WTC11 (cell line): ENCODE measurements around the gene MAP7D1. TPM values are rescaled to one million over a fixed set of nuclear protein-coding genes. Genes with fewer than 3 reads are reported as not detected.

ENCODE experiments used
- ATAC-seq: fragments of 200-7000 bp; cut with Tn5 transposase; 2 replicates; pipeline ENCODE4 v1.10.0; 2021; ENCODE audit warnings: mild to moderate bottlenecking, moderate library complexity
- CTCF ChIA-PET: fragments of 300-600 bp; sonication (Branson Sonifier 250); formaldehyde crosslinking; loops from one replicate; lab custom pipeline; 2021; ENCODE audit warnings: antibody characterized with exemption; lab: Charles Lee
- POLR2A ChIA-PET: fragments of 350-600 bp; sonication (Branson Sonifier 250); formaldehyde crosslinking; loops from one replicate; lab custom pipeline; 2021; ENCODE audit warnings: antibody characterized with exemption; lab: Charles Lee
- DNase-seq: peaks from one replicate; pipeline ENCODE4 v3.0.0; 2021; ENCODE audit warnings: low spot score
- H3K27ac Mint-ChIP-seq: 2 replicates; pipeline ENCODE4 v1.8.0; 2021; ENCODE audit warnings: mixed read lengths
- H3K27me3 Mint-ChIP-seq: 2 replicates; pipeline ENCODE4 v1.8.0; 2021; ENCODE audit warnings: low read depth, mild to moderate bottlenecking, moderate library complexity, mixed read lengths
- H3K36me3 Mint-ChIP-seq: 2 replicates; pipeline ENCODE4 v1.8.0; 2021; ENCODE audit warnings: mixed read lengths
- H3K4me1 Mint-ChIP-seq: 2 replicates; pipeline ENCODE4 v1.8.0; 2022; ENCODE audit warnings: mixed read lengths
- H3K4me3 Mint-ChIP-seq: 2 replicates; pipeline ENCODE4 v1.8.0; 2021; ENCODE audit warnings: mild to moderate bottlenecking, moderate library complexity, mixed read lengths
- H3K9me3 Mint-ChIP-seq: 2 replicates; pipeline ENCODE4 v1.8.0; 2021; ENCODE audit warnings: mixed read lengths
- CBFB ChIP-seq: sonication (generic); formaldehyde crosslinking; IDR thresholded peaks from 2 replicates; pipeline ENCODE4 v1.8.1; 2022; ENCODE audit warnings: mild to moderate bottlenecking, low read depth, missing genetic modification reagents
- CTCF ChIP-seq: fragments of 200-600 bp; IDR thresholded peaks from 2 replicates; pipeline ENCODE4 v1.8.0; 2022; ENCODE audit warnings: antibody characterized with exemption
- FOXK1 ChIP-seq: sonication (generic); formaldehyde crosslinking; IDR thresholded peaks from 2 replicates; pipeline ENCODE4 v1.8.0; 2022; ENCODE audit warnings: mild to moderate bottlenecking, moderate library complexity, missing genetic modification reagents
- FOXP4 ChIP-seq: sonication (generic); formaldehyde crosslinking; IDR thresholded peaks from 2 replicates; pipeline ENCODE4 v1.8.0; 2022; ENCODE audit warnings: mild to moderate bottlenecking, missing genetic modification reagents
- GRHL2 ChIP-seq: fragments of 250-450 bp; sonication (Bioruptor Pico); IDR thresholded peaks from 2 replicates; pipeline ENCODE4 v1.8.0; 2022; ENCODE audit warnings: mild to moderate bottlenecking, moderate library complexity; ENCODE audit not compliant: insufficient replicate concordance, severe bottlenecking
- IRF1 ChIP-seq: sonication (generic); formaldehyde crosslinking; IDR thresholded peaks from 2 replicates; pipeline ENCODE4 v1.8.0; 2023; ENCODE audit warnings: missing genetic modification reagents
- JAZF1 ChIP-seq: fragments of 250-450 bp; sonication (Bioruptor Pico); IDR thresholded peaks from 2 replicates; pipeline ENCODE4 v1.9.0; 2021; ENCODE audit warnings: moderate library complexity, mild to moderate bottlenecking, inconsistent platforms
- MYBL2 ChIP-seq: sonication (generic); formaldehyde crosslinking; IDR thresholded peaks from 2 replicates; pipeline ENCODE4 v1.8.1; 2023; ENCODE audit warnings: mild to moderate bottlenecking, moderate library complexity, missing genetic modification reagents
- NFYB ChIP-seq: sonication (generic); formaldehyde crosslinking; conservative IDR thresholded peaks from 2 replicates; pipeline ENCODE4 v1.8.0; 2022; ENCODE audit warnings: low read depth, missing genetic modification reagents
- NR2C2 ChIP-seq: sonication (generic); formaldehyde crosslinking; IDR thresholded peaks from 2 replicates; pipeline ENCODE4 v1.8.0; 2022; ENCODE audit warnings: mild to moderate bottlenecking, missing genetic modification reagents
- NR3C1 ChIP-seq: sonication (generic); formaldehyde crosslinking; conservative IDR thresholded peaks from 2 replicates; pipeline ENCODE4 v1.8.1; 2023; ENCODE audit warnings: low read depth, mild to moderate bottlenecking, missing genetic modification reagents
- RORB ChIP-seq: fragments of 250-450 bp; sonication (Bioruptor Pico); IDR thresholded peaks from 2 replicates; pipeline ENCODE4 v1.9.0; 2021; ENCODE audit warnings: mild to moderate bottlenecking
- SMAD3 ChIP-seq: sonication (generic); formaldehyde crosslinking; IDR thresholded peaks from 2 replicates; pipeline ENCODE4 v1.8.0; 2022; ENCODE audit warnings: missing genetic modification reagents, mild to moderate bottlenecking, borderline replicate concordance
- ZNF423 ChIP-seq: fragments of 250-450 bp; sonication (Bioruptor Pico); IDR thresholded peaks from 2 replicates; pipeline ENCODE4 v2.1.2; 2022; ENCODE audit warnings: mild to moderate bottlenecking, moderate library complexity
- total RNA-seq: library from RNA; stranded (reverse); gene quantifications from 3 replicates; pipeline ENCODE4 v1.2.3, GENCODE V29; 2021
- TF ChIP-seq, protein P1 (sequence below): sonication (generic); formaldehyde crosslinking; conservative IDR thresholded peaks from 2 replicates; pipeline ENCODE4 v1.8.1; 2022; ENCODE audit warnings: mild to moderate bottlenecking, missing genetic modification reagents
- TF ChIP-seq, protein P2 (sequence below): sonication (generic); formaldehyde crosslinking; IDR thresholded peaks from 2 replicates; pipeline ENCODE4 v1.8.0; 2023; ENCODE audit warnings: mild to moderate bottlenecking, missing genetic modification reagents
- TF ChIP-seq, protein P3 (sequence below): sonication (generic); formaldehyde crosslinking; IDR thresholded peaks from 2 replicates; pipeline ENCODE4 v1.8.0; 2023; ENCODE audit warnings: missing genetic modification reagents, mild to moderate bottlenecking, borderline replicate concordance

MAP7D1 gene
- total RNA-seq, 1 experiment from 2014 or later, result 88.7 TPM

GRCh38 chr1:36149237-36149972 is 6.6 kb upstream of the MAP7D1 start, which contains the start of gene TRAPPC3 (continued):
- TF ChIP-seq NFYB (CRISPR knock-in tag), result no peak; the same call in 1 of the 2 replicates
- TF ChIP-seq CTCF, result peak; percentile 37; the same call in 1 of the 2 replicates
- peak; percentile 79 for TF ChIP-seq FOXP4 (CRISPR knock-in tag)
- TF ChIP-seq NR3C1 (CRISPR knock-in tag), result no peak
- TF ChIP-seq SMAD3 (CRISPR knock-in tag), result 0 out of 2 replicates have a peak, but pooled peaks have one; percentile 26
- no peak for TF ChIP-seq CBFB
- peak; percentile 89 for TF ChIP-seq FOXK1 (CRISPR knock-in tag)

DNA sequence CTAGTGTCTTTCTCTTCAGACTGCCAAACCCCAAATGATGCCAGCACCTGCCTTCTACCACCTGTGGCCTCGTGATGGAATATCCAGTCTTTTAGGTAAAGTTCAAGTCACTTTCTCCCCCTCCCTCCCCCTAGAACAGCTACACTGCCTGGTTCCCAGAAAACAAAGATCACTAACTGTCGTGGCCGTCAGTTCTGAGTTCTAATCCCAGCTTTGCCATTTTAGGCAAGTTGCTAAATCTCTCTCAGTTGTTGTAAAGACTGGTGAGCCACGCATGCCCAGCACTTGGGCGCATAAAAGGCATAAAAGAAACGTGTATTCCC is 6.0 kb upstream of the MAP7D1 start:
- TF ChIP-seq, protein P1, sequence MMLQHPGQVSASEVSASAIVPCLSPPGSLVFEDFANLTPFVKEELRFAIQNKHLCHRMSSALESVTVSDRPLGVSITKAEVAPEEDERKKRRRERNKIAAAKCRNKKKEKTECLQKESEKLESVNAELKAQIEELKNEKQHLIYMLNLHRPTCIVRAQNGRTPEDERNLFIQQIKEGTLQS (CRISPR knock-in tag), result no peak
- TF ChIP-seq MYBL2 (CRISPR knock-in tag) (no peak), JAZF1 (CRISPR knock-in tag) (no peak), GRHL2 (CRISPR knock-in tag) (no peak), NR2C2 (CRISPR knock-in tag) (no peak), RORB (CRISPR knock-in tag) (no peak), IRF1 (CRISPR knock-in tag) (no peak), ZNF423 (CRISPR knock-in tag) (no peak), SMAD3 (CRISPR knock-in tag) (no peak)
- TF ChIP-seq, protein P2, sequence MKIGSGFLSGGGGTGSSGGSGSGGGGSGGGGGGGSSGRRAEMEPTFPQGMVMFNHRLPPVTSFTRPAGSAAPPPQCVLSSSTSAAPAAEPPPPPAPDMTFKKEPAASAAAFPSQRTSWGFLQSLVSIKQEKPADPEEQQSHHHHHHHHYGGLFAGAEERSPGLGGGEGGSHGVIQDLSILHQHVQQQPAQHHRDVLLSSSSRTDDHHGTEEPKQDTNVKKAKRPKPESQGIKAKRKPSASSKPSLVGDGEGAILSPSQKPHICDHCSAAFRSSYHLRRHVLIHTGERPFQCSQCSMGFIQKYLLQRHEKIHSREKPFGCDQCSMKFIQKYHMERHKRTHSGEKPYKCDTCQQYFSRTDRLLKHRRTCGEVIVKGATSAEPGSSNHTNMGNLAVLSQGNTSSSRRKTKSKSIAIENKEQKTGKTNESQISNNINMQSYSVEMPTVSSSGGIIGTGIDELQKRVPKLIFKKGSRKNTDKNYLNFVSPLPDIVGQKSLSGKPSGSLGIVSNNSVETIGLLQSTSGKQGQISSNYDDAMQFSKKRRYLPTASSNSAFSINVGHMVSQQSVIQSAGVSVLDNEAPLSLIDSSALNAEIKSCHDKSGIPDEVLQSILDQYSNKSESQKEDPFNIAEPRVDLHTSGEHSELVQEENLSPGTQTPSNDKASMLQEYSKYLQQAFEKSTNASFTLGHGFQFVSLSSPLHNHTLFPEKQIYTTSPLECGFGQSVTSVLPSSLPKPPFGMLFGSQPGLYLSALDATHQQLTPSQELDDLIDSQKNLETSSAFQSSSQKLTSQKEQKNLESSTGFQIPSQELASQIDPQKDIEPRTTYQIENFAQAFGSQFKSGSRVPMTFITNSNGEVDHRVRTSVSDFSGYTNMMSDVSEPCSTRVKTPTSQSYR (CRISPR knock-in tag), result no peak
- TF ChIP-seq, protein P3, sequence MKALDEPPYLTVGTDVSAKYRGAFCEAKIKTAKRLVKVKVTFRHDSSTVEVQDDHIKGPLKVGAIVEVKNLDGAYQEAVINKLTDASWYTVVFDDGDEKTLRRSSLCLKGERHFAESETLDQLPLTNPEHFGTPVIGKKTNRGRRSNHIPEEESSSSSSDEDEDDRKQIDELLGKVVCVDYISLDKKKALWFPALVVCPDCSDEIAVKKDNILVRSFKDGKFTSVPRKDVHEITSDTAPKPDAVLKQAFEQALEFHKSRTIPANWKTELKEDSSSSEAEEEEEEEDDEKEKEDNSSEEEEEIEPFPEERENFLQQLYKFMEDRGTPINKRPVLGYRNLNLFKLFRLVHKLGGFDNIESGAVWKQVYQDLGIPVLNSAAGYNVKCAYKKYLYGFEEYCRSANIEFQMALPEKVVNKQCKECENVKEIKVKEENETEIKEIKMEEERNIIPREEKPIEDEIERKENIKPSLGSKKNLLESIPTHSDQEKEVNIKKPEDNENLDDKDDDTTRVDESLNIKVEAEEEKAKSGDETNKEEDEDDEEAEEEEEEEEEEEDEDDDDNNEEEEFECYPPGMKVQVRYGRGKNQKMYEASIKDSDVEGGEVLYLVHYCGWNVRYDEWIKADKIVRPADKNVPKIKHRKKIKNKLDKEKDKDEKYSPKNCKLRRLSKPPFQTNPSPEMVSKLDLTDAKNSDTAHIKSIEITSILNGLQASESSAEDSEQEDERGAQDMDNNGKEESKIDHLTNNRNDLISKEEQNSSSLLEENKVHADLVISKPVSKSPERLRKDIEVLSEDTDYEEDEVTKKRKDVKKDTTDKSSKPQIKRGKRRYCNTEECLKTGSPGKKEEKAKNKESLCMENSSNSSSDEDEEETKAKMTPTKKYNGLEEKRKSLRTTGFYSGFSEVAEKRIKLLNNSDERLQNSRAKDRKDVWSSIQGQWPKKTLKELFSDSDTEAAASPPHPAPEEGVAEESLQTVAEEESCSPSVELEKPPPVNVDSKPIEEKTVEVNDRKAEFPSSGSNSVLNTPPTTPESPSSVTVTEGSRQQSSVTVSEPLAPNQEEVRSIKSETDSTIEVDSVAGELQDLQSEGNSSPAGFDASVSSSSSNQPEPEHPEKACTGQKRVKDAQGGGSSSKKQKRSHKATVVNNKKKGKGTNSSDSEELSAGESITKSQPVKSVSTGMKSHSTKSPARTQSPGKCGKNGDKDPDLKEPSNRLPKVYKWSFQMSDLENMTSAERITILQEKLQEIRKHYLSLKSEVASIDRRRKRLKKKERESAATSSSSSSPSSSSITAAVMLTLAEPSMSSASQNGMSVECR (CRISPR knock-in tag), result no peak
- ATAC-seq (no peak), DNase-seq (no peak)
- peaks cover 32% of the 10 kb centered on the region for H3K27me3 Mint-ChIP-seq
- H3K27ac Mint-ChIP-seq, result peak overlapping the region; percentile 87
- H3K9me3 Mint-ChIP-seq, result no peaks in the 10 kb centered on the region
- H3K4me3 Mint-ChIP-seq, result peak overlapping the region; percentile 90
- H3K36me3 Mint-ChIP-seq, result peaks cover 6% of the 10 kb centered on the region
- ChIA-PET CTCF (interaction anchor here (0.6 to 5.4 kb wide), 38 partner anchors 11 to 270 kb away, joined by 3 to 213 read pairs (median 8); partner anchors contain the start of genes LSM10, SH3D21 and THRAP3), POLR2A (interaction anchor here (0.5 to 2.6 kb wide), 11 partner anchors 11 to 292 kb away, joined by 3 to 25 read pairs (median 8); partner anchors contain the start of genes SH3D21 and THRAP3)
- H3K4me1 Mint-ChIP-seq, result peaks cover 38% of the 10 kb centered on the region
